IPS DF 19.7 (cell line): ENCODE data around the gene ETNPPL.

Source experiments
- DNase-seq: peaks from one replicate; pipeline ENCODE4 v3.0.0-alpha.2; 2013; ENCODE audit warnings: low read depth, low spot score

The ETNPPL gene

DNA sequence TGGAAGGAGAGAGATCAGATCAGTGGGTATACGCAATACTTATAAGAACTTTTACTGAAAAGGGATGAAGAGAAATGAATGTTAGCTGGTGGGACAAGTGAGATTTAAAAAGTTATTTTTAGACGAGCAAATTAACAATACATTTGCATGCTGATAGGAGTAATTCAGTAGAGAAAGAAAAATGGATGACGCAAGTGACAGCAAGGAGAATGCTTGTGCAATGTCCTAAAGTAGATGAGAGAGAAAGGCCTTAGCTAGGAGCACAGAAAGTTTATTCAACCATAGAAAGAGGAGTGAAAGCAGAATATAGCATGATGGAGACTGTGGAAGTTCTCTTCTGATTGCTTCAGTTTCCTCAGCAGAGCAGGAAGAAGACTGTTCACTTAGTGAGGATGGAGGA, 66.7 kb downstream of the ETNPPL start:
- DNase-seq, result no peak

DNA sequence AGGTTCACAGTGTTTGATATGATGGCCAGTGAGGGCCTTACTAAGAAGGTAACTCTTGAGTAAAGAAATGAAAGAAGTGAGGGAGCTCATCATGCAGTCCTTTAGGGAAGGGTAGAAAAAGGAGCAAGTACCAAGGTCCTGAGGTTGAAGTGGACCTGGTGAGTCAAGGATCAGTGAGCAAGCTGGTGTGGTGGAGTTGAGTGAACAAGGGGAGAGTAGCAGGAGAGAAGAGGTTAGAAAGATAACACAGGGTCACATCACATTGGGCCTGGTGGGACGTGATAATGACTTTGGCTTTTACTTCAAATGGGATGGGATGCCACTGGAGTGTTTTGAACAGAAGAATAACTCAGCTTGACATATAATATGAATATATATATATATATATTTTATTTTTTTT, 67.8 kb downstream of the ETNPPL start:
- DNase-seq, result no peak

- DNase-seq, result no peak
Observed at GRCh38 chr4:108694423-108694822, 68.4 kb downstream of the ETNPPL start.

- DNase-seq, result no peak
Observed at GRCh38 chr4:108693819-108694218, 69.0 kb downstream of the ETNPPL start.

DNA sequence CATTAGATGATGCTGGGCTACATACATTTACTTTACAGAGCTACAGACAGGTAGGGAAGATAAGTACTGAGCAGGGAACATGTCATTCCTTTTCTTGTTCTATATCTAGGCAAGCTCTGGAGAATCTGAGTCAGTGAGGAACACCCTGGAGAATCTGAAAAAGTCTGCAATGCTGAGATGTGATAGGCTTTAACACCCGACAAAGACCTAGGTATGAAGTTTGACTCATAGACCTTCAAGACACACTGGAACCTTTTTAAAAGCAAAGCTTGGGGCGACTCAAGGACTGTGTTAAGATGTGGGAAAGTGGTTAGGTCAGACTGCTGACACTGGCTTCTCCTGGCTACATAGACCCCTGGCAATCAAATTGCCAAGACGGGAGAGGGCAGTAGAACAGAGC, 69.6 kb downstream of the ETNPPL start:
- DNase-seq, result no peak
